Measurements from ENCODE around the gene RABAC1. TPM values are rescaled to one million over a fixed set of nuclear protein-coding genes. Genes with fewer than 3 reads are reported as not detected.
"Not testable (repeated sequence)": the region's sequence is repeated elsewhere in the genome, so short reads cannot be mapped to it uniquely, and the experiment has no call there.

Gene RABAC1
- total RNA-seq (2014; rRNA removed; shearing (Covaris generic)): 198 and 315 TPM in 2 replicates

GRCh38 chr19:41959056-41960053 is at the start of gene RABAC1:
RABAC1 (minus strand) TSS chr19:41959321; CDS start chr19:41959292, 29 bp downstream.
- in situ Hi-C loops (cut with HindIII; ENCODE audit: low sequenced_read_pairs): no loop called here

GRCh38 chr19:42006569-42006968 is 47.4 kb upstream of the RABAC1 start:
- in situ Hi-C loops (cut with HindIII; ENCODE audit: low sequenced_read_pairs): no loop called here
- DNase-seq (ENCODE audit: low spot score): no peak

More at GRCh38 chr19:41959056-41960053, at the start of gene RABAC1:
- peak; percentile 97 for DNase-seq (ENCODE audit: low spot score)

GRCh38 chr19:42005504-42005903 is 46.4 kb upstream of the RABAC1 start:
- DNase-seq (ENCODE audit: low spot score): no peak
- in situ Hi-C loops (cut with HindIII; ENCODE audit: low sequenced_read_pairs): no loop called here

- no peak for DNase-seq (ENCODE audit: low spot score)
- in situ Hi-C loops (cut with HindIII; ENCODE audit: low sequenced_read_pairs): no loop called here
Measured at GRCh38 chr19:42003506-42004294, 44.6 kb upstream of the RABAC1 start.

- in situ Hi-C loops (cut with HindIII; ENCODE audit: low sequenced_read_pairs): no loop called here
Measured at GRCh38 chr19:41999878-42000208, 40.7 kb upstream of the RABAC1 start.

GRCh38 chr19:41999071-41999877 is 40.2 kb upstream of the RABAC1 start:
- in situ Hi-C loops (cut with HindIII; ENCODE audit: low sequenced_read_pairs): no loop called here
- DNase-seq (ENCODE audit: low spot score): peak; percentile 33

More at GRCh38 chr19:41999878-42000208, 40.7 kb upstream of the RABAC1 start:
- peak; percentile 67 for DNase-seq (ENCODE audit: low spot score)

- peak; percentile 66 for DNase-seq (ENCODE audit: low spot score)
- in situ Hi-C loops (cut with HindIII; ENCODE audit: low sequenced_read_pairs): no loop called here
Measured at GRCh38 chr19:41998246-41999020, 39.3 kb upstream of the RABAC1 start.

- in situ Hi-C loops (cut with HindIII; ENCODE audit: low sequenced_read_pairs): no loop called here
- DNase-seq (ENCODE audit: low spot score): peak; percentile 60
Measured at GRCh38 chr19:41997851-41998229, 38.7 kb upstream of the RABAC1 start.

GRCh38 chr19:41997121-41997850 is 38.2 kb upstream of the RABAC1 start:
- DNase-seq (ENCODE audit: low spot score): peak; percentile 29
- in situ Hi-C loops (cut with HindIII; ENCODE audit: low sequenced_read_pairs): no loop called here

- in situ Hi-C loops (cut with HindIII; ENCODE audit: low sequenced_read_pairs): no loop called here
- DNase-seq (ENCODE audit: low spot score): peak; percentile 86
Measured at GRCh38 chr19:41995959-41996797, 37.1 kb upstream of the RABAC1 start.

GRCh38 chr19:41994994-41995958 is 36.2 kb upstream of the RABAC1 start:
- no peak for DNase-seq (ENCODE audit: low spot score)
- in situ Hi-C loops (cut with HindIII; ENCODE audit: low sequenced_read_pairs): no loop called here

- in situ Hi-C loops (cut with HindIII; ENCODE audit: low sequenced_read_pairs): no loop called here
- DNase-seq (ENCODE audit: low spot score): no peak
Measured at GRCh38 chr19:41994521-41994971, 35.4 kb upstream of the RABAC1 start.

- peak; percentile 83 for DNase-seq (ENCODE audit: low spot score)
Measured at GRCh38 chr19:41993612-41994483, 34.7 kb upstream of the RABAC1 start, which contains the start of gene ATP1A3. ATP1A3 (minus strand) TSS chr19:41994230; CDS start chr19:41994076, 154 bp downstream.

GRCh38 chr19:41991925-41992569 is 32.9 kb upstream of the RABAC1 start:
- in situ Hi-C loops (cut with HindIII; ENCODE audit: low sequenced_read_pairs): not testable (repeated sequence)
- DNase-seq (ENCODE audit: low spot score): peak; percentile 64

More at GRCh38 chr19:41993612-41994483, 34.7 kb upstream of the RABAC1 start, which contains the start of gene ATP1A3:
- in situ Hi-C loops (cut with HindIII; ENCODE audit: low sequenced_read_pairs): no loop called here

Measured in G401 (cell line).